IPS-15b (cell line): ENCODE measurements around the gene RFC2.

Source experiments
- H3K27me3 ChIP-seq: one replicate; pipeline ENCODE4 v1.6.1; 2013; ENCODE audit warnings: low read length; ENCODE audit not compliant: control insufficient read depth, insufficient read depth
- H3K36me3 ChIP-seq: one replicate; pipeline ENCODE4 v1.6.1; 2013; ENCODE audit warnings: low read length; ENCODE audit not compliant: control insufficient read depth, insufficient read depth
- H3K4me1 ChIP-seq: one replicate; pipeline ENCODE4 v1.6.1; 2013; ENCODE audit warnings: mild to moderate bottlenecking, low read length; ENCODE audit not compliant: control insufficient read depth, insufficient read depth
- H3K4me3 ChIP-seq: one replicate; pipeline ENCODE4 v1.5.1; 2013; ENCODE audit warnings: low read depth, low read length
- H3K9ac ChIP-seq: one replicate; pipeline ENCODE4 v1.6.1; 2013; ENCODE audit warnings: low read depth, mild to moderate bottlenecking, low read length
- H3K9me3 ChIP-seq: one replicate; pipeline ENCODE4 v1.6.1; 2013; ENCODE audit warnings: mild to moderate bottlenecking, low read length; ENCODE audit not compliant: control insufficient read depth, insufficient read depth

Gene RFC2

DNA sequence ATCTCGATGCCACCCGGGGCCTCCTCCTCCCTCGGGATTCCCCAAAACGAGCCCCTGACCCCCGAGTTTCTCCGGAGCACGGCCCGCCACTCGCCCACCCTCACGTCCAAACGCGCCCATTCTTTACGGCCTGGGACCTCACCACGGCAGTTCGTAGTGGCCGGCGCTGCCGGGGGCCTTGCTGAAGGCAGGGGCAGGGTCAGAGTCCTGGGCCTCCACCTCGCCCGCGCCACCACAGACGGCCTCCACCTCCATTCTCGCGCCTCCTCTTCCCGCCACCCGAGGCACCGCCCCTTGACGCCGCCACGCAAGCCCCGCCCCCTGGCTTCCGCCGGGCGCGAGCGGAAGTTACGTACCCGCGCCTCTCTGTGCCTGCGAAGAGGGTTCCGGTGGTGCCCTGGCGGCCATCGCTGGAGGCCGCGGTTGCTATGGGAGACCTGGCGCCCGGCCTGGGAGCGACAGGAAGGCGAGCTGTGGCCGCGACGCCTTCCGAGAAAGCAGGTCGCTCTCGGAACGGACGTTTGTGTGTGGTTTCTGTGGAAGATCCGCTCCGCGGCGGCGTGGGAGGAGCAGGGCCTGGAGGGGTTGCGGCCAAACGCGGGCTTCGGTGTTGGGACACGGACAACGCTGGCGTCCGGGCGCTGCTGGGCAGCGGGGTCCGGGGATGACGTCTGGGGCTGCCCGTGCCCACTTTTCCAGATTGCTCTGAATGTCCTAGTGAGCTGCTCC lies at the start of gene RFC2:
Gene RFC2, minus strand, starts transcription at position 271 of the 729 bp plus-strand sequence. Its CDS starts 16 bp downstream, at position 255.
- no peaks in the 10 kb centered on the region for H3K27me3 ChIP-seq
- H3K9ac ChIP-seq, result peak within 1 kb of the TSS; percentile 90
- peaks cover 4% of the 10 kb centered on the region for H3K4me1 ChIP-seq
- no peaks in the 10 kb centered on the region for H3K9me3 ChIP-seq
- H3K4me3 ChIP-seq, result peak within 1 kb of the TSS; percentile 97
- H3K36me3 ChIP-seq, result peaks cover 22% of the 10 kb centered on the region

DNA sequence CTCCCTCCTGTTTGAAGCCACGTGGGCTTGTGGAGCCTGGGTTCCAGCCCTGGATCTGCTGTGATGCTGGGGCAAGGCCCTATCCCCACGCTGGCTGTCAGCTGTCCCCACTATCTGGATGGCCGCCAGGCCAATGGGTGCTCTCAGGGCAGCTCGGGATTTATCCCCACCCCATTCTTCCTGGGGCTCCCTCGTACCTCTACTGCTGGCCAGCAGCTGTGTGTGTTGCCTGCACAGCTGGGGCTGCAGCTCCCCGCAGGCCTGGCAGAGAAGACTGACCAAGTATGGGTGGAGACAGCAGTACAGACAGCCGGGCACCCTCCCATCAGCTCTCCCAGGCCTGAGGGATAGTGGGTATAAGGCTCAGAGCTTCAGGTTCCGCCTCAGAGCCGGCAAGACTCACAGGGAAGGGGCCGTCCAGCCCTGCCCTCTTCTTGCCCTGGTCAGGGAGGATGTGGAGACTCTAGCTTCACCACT lies 48.6 kb upstream of the RFC2 start:
- Histone ChIP-seq H3K9ac (no peak overlapping the region), H3K36me3 (peaks cover 3% of the 10 kb centered on the region), H3K4me1 (no peaks in the 10 kb centered on the region), H3K27me3 (no peaks in the 10 kb centered on the region), H3K9me3 (no peaks in the 10 kb centered on the region), H3K4me3 (no peak overlapping the region)

DNA sequence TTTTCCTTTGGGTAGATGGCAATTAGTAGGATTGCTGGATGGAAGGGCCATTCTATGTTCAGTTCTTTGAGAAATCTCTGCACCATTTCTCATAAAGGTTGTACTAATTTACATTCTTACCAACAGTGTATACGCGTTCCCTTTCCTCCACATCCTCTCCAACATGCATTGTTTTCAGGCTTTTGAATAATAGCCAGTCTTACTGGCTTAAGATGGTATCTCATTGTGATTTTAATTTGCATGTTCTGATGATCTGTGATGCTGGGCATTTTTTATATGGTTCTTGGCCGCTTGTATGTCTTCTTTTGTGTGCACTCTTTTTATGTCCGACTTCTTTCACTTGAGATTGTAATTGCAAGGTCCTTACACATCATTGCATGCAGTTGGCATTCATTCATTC lies 46.7 kb upstream of the RFC2 start:
- Histone ChIP-seq H3K4me3 (no peak overlapping the region), H3K36me3 (peaks cover 3% of the 10 kb centered on the region), H3K9ac (no peak overlapping the region), H3K9me3 (no peaks in the 10 kb centered on the region), H3K4me1 (no peaks in the 10 kb centered on the region), H3K27me3 (no peaks in the 10 kb centered on the region)

DNA sequence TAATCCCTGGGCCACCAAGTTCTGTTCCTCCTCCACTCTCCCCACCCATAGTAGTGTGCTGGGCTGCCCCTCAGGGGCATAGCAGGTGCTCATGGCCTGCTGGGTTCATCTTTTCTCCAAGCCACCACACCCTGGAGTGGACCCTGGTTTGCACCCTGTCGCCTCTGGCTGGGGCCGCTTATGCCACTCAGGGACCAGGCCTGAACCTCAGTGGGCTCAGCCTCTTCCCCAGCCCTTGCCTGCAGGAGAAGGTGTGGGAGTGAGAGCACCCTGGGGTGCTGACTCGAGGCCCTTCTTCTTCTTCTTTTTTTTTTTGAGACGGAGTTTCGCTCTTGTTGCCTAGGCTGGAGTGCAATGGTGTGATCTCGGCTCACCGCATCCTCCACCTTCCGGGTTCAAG lies 45.2 kb upstream of the RFC2 start:
- no peaks in the 10 kb centered on the region for H3K9me3 ChIP-seq
- no peak overlapping the region for H3K9ac ChIP-seq
- H3K4me1 ChIP-seq, result peaks cover 2% of the 10 kb centered on the region
- H3K36me3 ChIP-seq, result peaks cover 3% of the 10 kb centered on the region
- H3K4me3 ChIP-seq, result no peak overlapping the region
- no peaks in the 10 kb centered on the region for H3K27me3 ChIP-seq

DNA sequence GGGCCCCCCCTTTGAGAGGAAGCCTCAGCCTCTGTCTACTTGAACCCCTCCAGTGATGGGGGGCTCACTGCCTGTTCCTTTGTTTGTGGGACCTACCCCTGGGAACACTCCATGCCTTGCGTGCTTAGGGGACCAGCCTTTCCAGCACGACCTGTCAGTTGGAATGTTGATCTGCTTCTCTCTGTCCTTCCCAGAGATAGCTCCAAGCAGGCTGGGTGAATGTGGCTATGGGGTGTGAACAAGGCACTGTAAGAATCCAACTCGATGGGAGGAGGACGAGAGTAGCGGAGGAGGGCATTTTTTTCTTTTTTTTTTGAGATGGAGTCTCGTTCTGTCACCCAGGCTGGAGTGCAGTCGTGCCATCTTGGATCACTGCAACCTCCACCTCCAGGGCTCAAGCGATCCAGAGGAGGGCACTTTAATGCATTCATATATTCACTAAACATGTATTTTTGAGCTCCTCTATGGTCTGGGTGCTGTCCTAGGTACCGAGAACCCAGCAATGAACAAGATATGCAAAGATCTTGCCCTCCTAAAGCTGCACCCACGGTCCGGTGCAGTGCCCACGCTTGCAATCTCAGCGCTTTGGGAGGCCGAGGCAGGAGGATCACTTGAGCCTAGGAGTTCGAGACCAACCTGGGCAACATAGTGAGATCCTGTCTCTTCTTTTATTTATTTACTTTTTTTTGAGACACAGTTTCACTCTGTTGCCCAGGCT lies 43.5 kb upstream of the RFC2 start:
- H3K4me3 ChIP-seq, result no peak overlapping the region
- H3K4me1 ChIP-seq, result peaks cover 5% of the 10 kb centered on the region
- H3K9me3 ChIP-seq, result no peaks in the 10 kb centered on the region
- no peak overlapping the region for H3K9ac ChIP-seq
- no peaks in the 10 kb centered on the region for H3K27me3 ChIP-seq
- peaks cover 3% of the 10 kb centered on the region for H3K36me3 ChIP-seq

DNA sequence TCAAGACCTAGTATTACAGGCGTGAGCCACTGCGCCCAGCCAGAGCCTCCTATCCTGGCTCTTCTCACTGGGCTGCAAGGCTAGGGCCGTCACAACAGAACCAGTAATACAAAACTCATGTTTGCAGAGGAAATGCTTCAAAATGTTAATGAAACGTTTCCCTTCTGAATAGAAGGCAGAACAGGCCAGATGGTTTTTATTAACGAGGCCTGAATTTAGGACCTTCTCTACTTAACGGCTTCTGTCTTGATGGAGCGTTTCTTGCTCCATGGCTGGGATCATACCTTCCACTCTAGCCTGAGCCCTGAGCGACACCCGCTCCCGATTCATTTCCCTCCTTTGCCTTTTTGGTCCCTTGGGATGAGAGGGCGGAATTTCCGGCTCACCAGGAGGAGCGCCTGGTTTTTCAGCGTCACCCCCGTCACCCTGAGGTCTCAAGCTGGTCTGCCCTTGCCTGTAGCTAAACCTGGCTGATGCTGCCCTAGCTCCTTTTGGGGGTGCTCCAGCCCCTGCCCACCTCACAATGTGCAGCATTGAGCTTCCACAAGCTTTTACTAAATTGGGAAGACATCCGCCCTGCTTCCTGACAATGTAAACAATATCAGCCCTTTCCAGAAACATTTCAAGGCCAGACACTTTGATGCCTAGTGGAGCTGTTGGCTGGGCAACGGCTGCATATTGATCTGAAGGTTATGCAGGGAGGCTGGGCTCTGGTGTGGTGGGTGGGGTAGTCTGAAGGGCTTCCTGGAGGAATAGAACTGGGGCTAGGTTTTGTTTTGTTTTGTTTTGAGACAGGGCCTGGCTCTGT lies 40.2 kb upstream of the RFC2 start:
- Histone ChIP-seq H3K4me1 (peaks cover 8% of the 10 kb centered on the region), H3K4me3 (no peak overlapping the region)

DNA sequence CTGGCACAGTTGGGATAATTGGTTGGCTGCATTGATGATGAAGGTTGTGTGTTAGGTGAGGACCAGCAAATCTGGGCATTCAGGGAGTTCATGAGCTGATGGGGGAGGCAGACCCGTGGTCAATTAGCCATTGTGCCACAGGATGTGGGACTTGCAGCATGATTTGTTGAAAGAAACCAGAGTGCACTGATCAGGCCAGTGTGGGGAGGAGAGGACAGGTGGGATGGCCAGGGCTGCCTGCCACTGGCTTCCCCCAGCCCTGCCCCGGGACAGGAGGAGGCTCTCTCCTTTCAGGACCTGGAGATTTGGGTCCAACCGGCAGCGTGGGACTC lies 39.3 kb upstream of the RFC2 start:
- H3K4me1 ChIP-seq, result peaks cover 8% of the 10 kb centered on the region
- no peaks in the 10 kb centered on the region for H3K36me3 ChIP-seq
- no peak overlapping the region for H3K9ac ChIP-seq
- no peaks in the 10 kb centered on the region for H3K9me3 ChIP-seq
- no peaks in the 10 kb centered on the region for H3K27me3 ChIP-seq
- H3K4me3 ChIP-seq, result no peak overlapping the region

More for the DNA sequence above, 40.2 kb upstream of the RFC2 start:
- Histone ChIP-seq H3K9ac (no peak overlapping the region), H3K36me3 (no peaks in the 10 kb centered on the region), H3K9me3 (no peaks in the 10 kb centered on the region), H3K27me3 (no peaks in the 10 kb centered on the region)

DNA sequence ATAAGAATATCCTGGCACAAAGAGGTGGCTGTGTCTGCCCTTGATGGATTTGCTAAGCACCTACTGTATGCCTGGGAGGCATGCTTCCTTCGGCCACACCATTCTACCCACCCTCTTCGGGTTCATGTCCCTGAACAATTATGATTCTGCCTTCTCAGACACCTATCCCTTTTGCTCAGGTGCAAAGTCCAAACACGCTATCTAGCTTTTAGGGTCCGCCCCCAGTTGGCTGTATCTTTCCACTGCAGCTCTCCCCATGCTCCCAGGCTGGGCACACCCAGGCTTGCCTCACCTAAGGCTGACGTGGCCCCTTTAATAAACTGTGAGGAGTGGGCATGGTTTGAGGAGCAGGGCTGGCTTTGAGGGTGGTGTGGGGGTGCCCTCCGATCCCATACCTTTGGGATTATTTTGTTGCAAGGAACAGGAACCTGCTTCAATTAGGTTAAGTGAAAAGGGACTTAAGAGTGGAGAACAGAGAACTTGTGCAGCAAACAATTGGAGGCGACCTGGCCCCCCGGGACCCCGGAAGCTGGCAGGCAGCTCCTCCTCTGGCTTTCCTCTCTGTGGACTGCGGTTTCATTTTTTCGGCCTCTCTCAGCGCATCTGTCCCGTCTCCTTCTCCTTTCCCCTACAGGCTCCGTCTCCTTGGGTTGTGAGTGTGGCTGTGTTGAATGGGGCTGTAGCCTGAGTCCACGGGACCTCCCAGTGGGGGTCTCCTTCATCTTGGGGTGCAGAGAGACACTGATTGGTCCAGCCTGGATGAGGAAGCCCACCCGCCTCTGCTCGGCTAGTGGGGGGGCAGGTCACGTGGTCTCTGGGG lies 38.8 kb upstream of the RFC2 start:
- Histone ChIP-seq H3K27me3 (no peaks in the 10 kb centered on the region), H3K4me1 (peaks cover 13% of the 10 kb centered on the region), H3K9ac (no peak overlapping the region), H3K4me3 (no peak overlapping the region), H3K9me3 (no peaks in the 10 kb centered on the region), H3K36me3 (no peaks in the 10 kb centered on the region)

DNA sequence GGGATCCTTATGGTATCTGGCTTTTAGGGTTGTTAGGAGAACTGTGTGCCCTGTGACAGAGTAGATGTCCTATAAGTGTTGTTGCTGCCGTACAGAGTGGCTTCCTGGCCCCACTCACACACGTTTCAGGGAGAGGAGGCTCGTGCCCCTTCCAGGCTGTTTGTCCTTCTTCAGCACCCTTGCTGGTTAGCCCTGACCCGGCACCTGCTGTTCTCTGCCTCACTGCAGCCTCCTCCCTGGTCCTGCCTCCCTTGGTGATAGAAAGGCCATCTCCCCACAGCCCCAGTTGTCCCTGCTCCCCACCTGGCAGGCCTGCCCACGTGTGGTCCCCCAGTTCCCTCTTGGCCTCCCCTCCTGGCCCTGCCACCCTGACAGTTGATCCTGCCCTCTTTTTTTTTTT lies 37.3 kb upstream of the RFC2 start:
- H3K9ac ChIP-seq, result no peak overlapping the region
- no peaks in the 10 kb centered on the region for H3K36me3 ChIP-seq
- H3K9me3 ChIP-seq, result no peaks in the 10 kb centered on the region
- no peaks in the 10 kb centered on the region for H3K27me3 ChIP-seq
- peaks cover 14% of the 10 kb centered on the region for H3K4me1 ChIP-seq
- no peak overlapping the region for H3K4me3 ChIP-seq

DNA sequence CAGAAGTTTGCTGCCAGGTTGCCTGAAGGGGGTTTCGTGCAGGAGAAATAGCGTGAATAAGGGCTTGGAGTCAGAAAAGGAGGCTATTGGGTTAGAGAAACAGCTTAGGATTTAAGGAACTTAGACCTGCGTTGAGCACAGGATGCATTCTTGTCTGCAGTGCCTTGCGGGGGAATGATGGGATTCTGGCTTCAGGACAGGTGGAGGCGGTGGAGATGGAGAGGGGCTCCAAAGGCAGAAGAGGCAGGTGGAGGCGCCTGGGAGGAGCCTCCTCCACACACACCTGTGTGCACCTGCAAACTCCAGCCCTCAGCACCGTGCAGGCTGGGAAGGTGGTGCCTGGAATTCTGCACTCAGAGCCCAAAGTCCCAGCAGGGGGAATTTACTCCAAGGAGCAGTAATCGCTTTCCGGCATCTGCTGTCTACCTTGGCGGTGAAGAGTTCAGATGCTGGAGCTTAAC lies 36.8 kb upstream of the RFC2 start:
- no peaks in the 10 kb centered on the region for H3K9me3 ChIP-seq
- peaks cover 14% of the 10 kb centered on the region for H3K4me1 ChIP-seq
- no peaks in the 10 kb centered on the region for H3K36me3 ChIP-seq
- H3K4me3 ChIP-seq, result peak overlapping the region; percentile 80
- no peaks in the 10 kb centered on the region for H3K27me3 ChIP-seq
- no peak overlapping the region for H3K9ac ChIP-seq

DNA sequence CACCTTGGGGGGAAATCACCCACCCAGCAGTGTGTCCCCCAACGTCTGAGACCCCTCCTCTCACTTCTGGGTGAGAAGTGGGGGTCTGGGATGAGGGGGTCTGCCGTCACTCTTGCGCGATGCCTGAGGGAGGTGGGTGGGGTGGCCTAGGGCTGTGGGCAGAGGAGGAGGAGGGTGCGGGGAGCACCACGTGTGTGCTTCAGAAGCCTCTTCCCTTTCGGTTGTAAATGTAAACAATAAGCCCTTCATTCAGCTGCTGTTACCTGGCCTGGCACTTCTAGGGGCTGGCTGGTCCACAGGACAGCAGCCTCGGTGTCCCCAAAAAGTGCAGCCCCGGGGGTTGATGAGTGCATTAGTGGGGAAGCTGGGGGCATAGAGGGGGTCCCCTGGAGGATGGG lies 36.4 kb upstream of the RFC2 start:
- peaks cover 14% of the 10 kb centered on the region for H3K4me1 ChIP-seq
- H3K27me3 ChIP-seq, result no peaks in the 10 kb centered on the region
- H3K4me3 ChIP-seq, result peak overlapping the region; percentile 80
- H3K36me3 ChIP-seq, result no peaks in the 10 kb centered on the region
- H3K9ac ChIP-seq, result peak overlapping the region; percentile 65
- no peaks in the 10 kb centered on the region for H3K9me3 ChIP-seq
